ENCODE measurements around the gene ANO6.
A peak's percentile ranks its signal among the peaks of the same experiment; 100 is the strongest.
"Not testable (repeated sequence)": the region's sequence is repeated elsewhere in the genome, so short reads cannot be mapped to it uniquely, and the experiment has no call there.

The ANO6 gene

GRCh38 chr12:45214071-45214470 lies 1.8 kb upstream of the ANO6 start:
- no peak for DNase-seq

GRCh38 chr12:45214749-45215418 lies 1.0 kb upstream of the ANO6 start:
- no peak for DNase-seq

- peak in 1 of 2 donors; percentile 44 for DNase-seq
Measured at GRCh38 chr12:45216230-45216982, 511 bp downstream of the ANO6 start.

GRCh38 chr12:45216983-45217485 lies 1.1 kb downstream of the ANO6 start:
- no peak for DNase-seq

- DNase-seq, result no peak
Measured at GRCh38 chr12:45217846-45218245, 2.0 kb downstream of the ANO6 start.

- DNase-seq, result no peak
Measured at GRCh38 chr12:45219621-45220020, 3.7 kb downstream of the ANO6 start.

GRCh38 chr12:45220363-45220931 lies 4.6 kb downstream of the ANO6 start:
- DNase-seq, result no peak

GRCh38 chr12:45220969-45221368 lies 5.1 kb downstream of the ANO6 start:
- no peak for DNase-seq

GRCh38 chr12:45223868-45224267 lies 8.0 kb downstream of the ANO6 start:
- no peak for DNase-seq

GRCh38 chr12:45224311-45224710 lies 8.4 kb downstream of the ANO6 start:
- DNase-seq, result no peak

GRCh38 chr12:45226021-45226420 lies 10.1 kb downstream of the ANO6 start:
- DNase-seq, result no peak

- no peak for DNase-seq
Measured at GRCh38 chr12:45227316-45228067, 11.6 kb downstream of the ANO6 start.

- no peak for DNase-seq
Measured at GRCh38 chr12:45231515-45232145, 15.7 kb downstream of the ANO6 start.

- DNase-seq, result no peak
Measured at GRCh38 chr12:45232146-45232755, 16.4 kb downstream of the ANO6 start.

- DNase-seq, result no peak
Measured at GRCh38 chr12:45232756-45233372, 17.0 kb downstream of the ANO6 start.

GRCh38 chr12:45234139-45234865 lies 18.4 kb downstream of the ANO6 start:
- DNase-seq, result no peak

GRCh38 chr12:45235087-45236025 lies 19.5 kb downstream of the ANO6 start:
- no peak for DNase-seq

- DNase-seq, result not testable (repeated sequence)
Measured at GRCh38 chr12:45236383-45236782, 20.5 kb downstream of the ANO6 start.

GRCh38 chr12:45242180-45242579 lies 26.3 kb downstream of the ANO6 start:
- DNase-seq, result no peak

- no peak for DNase-seq
Measured at GRCh38 chr12:45243963-45244362, 28.1 kb downstream of the ANO6 start.
